AG04450 (cell line): ENCODE measurements around the gene JPH4. TPM values are rescaled to one million over a fixed set of nuclear protein-coding genes. Genes with fewer than 3 reads are reported as not detected.

ENCODE experiments used
- CTCF ChIA-PET: fragments of 300-600, 350-600 bp; formaldehyde crosslinking; extraction: SDS; loops from one replicate; lab custom pipeline; 2022; ENCODE audit warnings: antibody characterized with exemption, inconsistent platforms; lab: Charles Lee
- POLR2A ChIA-PET: fragments of 350-600 bp; formaldehyde crosslinking; extraction: SDS; loops from one replicate; lab custom pipeline; 2021; ENCODE audit warnings: antibody characterized with exemption, inconsistent platforms; lab: Yijun Ruan, JAX
- DNase-seq: peaks from one replicate; pipeline ENCODE4 v3.0.0-alpha.2; 2011; ENCODE audit warnings: low read depth, low spot score
- H3K27ac ChIP-seq: one replicate; pipeline ENCODE4 v1.5.1; 2012; ENCODE audit warnings: low read depth, low read length, control low read depth
- H3K27me3 ChIP-seq: one replicate; pipeline ENCODE4 v1.6.0; 2012; ENCODE audit warnings: low read length; ENCODE audit not compliant: control insufficient read depth, insufficient read depth
- H3K4me3 ChIP-seq: 2 replicates; pipeline ENCODE4 v1.5.1; 2011; ENCODE audit warnings: mild to moderate bottlenecking, low read depth, low read length, control low read depth
- H3K9me3 ChIP-seq: 2 replicates; pipeline ENCODE4 v1.5.1; 2012; ENCODE audit warnings: low read length; ENCODE audit not compliant: control insufficient read depth, insufficient read depth
- polyA plus RNA-seq: library from polyadenylated mRNA; depleted of rRNA; stranded (reverse); fragments of >200 nt; gene quantifications from 2 replicates; pipeline ENCODE4 v1.2.3, GENCODE V29; 2011
- TF ChIP-seq, protein P1 (sequence below): IDR thresholded peaks from 2 replicates; pipeline ENCODE4 v1.5.1; 2011; ENCODE audit warnings: low read depth, low read length, control low read depth, inconsistent platforms

JPH4 gene
- polyA plus RNA-seq, 1 experiment: not detected

DNA sequence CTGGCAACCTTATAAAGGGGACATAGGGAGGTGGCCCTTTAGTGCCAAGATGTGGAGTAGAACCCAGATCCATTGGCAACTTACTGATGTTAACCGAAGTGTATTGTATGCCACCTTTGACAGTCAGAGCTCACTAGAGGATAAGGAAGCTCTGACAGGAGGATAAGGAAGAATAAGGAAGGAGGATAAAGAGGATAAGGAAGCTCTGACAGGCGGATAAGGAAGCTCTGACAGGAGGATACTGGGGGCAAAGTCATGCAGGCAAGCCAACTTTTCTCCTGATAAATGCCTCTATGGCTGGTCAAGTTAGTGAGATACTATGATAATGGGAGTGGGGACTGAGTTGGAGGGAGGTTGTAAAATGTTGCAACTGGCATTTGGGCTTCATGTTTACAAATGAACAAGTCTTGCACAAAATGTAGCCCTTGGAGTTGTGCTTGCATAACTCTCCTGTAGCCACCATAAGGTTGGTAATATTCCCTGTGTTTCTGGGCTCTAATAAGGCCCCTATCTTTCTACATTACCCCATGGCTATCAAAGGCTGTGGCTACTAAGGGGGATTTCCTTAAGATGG lies 39.9 kb upstream of the JPH4 start:
- POLR2A ChIA-PET: no interaction called here
- Histone ChIP-seq H3K9me3 (no peaks in the 10 kb centered on the region), H3K27ac (no peak overlapping the region), H3K27me3 (no peaks in the 10 kb centered on the region), H3K4me3 (no peak overlapping the region)
- CTCF ChIA-PET: interaction anchor here (3.2 kb wide), 1 partner anchor 13 kb away, joined by 23 read pairs; no protein-coding TSS in a partner anchor
- no peak for DNase-seq
- TF ChIP-seq, protein P1, sequence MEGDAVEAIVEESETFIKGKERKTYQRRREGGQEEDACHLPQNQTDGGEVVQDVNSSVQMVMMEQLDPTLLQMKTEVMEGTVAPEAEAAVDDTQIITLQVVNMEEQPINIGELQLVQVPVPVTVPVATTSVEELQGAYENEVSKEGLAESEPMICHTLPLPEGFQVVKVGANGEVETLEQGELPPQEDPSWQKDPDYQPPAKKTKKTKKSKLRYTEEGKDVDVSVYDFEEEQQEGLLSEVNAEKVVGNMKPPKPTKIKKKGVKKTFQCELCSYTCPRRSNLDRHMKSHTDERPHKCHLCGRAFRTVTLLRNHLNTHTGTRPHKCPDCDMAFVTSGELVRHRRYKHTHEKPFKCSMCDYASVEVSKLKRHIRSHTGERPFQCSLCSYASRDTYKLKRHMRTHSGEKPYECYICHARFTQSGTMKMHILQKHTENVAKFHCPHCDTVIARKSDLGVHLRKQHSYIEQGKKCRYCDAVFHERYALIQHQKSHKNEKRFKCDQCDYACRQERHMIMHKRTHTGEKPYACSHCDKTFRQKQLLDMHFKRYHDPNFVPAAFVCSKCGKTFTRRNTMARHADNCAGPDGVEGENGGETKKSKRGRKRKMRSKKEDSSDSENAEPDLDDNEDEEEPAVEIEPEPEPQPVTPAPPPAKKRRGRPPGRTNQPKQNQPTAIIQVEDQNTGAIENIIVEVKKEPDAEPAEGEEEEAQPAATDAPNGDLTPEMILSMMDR: no peak

DNA sequence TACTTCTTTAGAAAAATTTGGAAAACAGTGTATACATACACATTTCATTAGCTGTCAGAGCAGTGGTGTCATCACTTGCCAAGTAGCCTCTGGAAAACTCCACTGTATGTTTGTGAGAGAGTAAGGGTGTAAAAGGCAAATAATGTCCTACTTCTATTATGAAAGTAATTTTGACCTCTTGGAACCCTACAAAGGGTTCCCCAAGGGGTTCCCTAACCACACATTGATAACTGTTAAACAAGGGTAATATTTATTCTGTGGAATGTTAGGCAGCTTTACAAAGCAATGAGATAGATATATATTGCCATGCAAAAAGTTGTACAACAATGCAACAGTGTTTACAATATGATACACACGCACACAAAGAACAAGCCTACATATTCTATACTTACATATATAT lies 38.9 kb upstream of the JPH4 start:
- TF ChIP-seq, protein P1: no peak
- no peaks in the 10 kb centered on the region for H3K9me3 ChIP-seq
- CTCF ChIA-PET: interaction anchor here (3.2 kb wide), 1 partner anchor 14 kb away, joined by 23 read pairs; no protein-coding TSS in a partner anchor

DNA sequence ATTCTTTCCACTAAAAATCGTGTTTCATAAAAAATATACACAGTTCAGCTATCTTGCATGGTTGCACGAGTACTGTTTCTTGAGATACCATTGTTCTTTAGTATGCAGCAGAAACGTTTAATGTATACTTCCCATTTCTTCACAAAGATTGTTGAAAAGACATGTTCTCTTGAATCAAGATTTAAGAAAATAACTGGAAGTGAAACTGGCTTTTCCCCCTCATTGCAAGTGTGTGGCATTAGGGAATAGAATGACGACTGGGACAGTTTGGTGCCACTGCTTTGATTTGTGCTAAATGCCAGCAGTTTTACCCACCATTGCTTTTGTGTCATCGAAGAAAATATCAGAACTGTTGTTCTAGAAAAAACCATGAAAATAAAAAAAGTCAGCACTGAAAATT lies 37.3 kb upstream of the JPH4 start:
- POLR2A ChIA-PET: no interaction called here
- DNase-seq: no peak
- TF ChIP-seq, protein P1: no peak
- H3K27ac ChIP-seq: no peak overlapping the region
- H3K9me3 ChIP-seq: no peaks in the 10 kb centered on the region
- CTCF ChIA-PET: interaction anchor here (3.2 kb wide), 1 partner anchor 16 kb away, joined by 23 read pairs; no protein-coding TSS in a partner anchor
- no peak overlapping the region for H3K4me3 ChIP-seq
- no peaks in the 10 kb centered on the region for H3K27me3 ChIP-seq

More for the DNA sequence above, 38.9 kb upstream of the JPH4 start:
- DNase-seq: no peak
- Histone ChIP-seq H3K27me3 (no peaks in the 10 kb centered on the region), H3K4me3 (no peak overlapping the region), H3K27ac (no peak overlapping the region)
- POLR2A ChIA-PET: no interaction called here

DNA sequence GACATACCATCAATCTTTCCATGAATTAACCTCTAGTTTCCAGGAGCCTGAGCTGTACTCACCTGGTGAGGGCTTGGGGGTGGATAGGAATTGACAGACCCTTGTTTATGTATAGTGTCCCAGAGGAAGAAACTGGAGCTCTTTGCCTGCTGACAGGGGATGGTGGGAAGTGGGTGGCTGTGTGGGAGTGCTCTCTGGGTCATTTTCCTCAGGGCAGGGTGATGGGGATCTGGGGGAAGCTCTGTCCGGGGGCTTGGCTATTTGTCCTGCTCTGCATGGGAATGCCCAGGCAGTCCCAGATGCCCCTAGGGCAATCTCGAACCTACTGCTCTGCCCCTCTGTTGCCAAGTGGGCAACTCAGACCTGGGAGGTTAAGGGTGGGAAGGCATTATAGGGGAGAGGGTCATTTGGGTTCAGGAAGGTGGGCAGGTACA lies 35.8 kb upstream of the JPH4 start:
- CTCF ChIA-PET: interaction anchor here (4.6 kb wide), 1 partner anchor 17 kb away, joined by 27 read pairs; no protein-coding TSS in a partner anchor
- POLR2A ChIA-PET: no interaction called here
- DNase-seq: no peak
- H3K27ac ChIP-seq: no peak overlapping the region
- TF ChIP-seq, protein P1: no peak
- H3K4me3 ChIP-seq: no peak overlapping the region
- no peaks in the 10 kb centered on the region for H3K9me3 ChIP-seq
- H3K27me3 ChIP-seq: no peaks in the 10 kb centered on the region
